Left lung (tissue), 10 donors: ENCODE measurements around the gene ADGRL3. TPM values are rescaled to one million over a fixed set of nuclear protein-coding genes. Genes with fewer than 3 reads are reported as not detected.

Experiments used
- ATAC-seq: fragments of 200-7000 bp; cut with Tn5 transposase; one replicate; pipeline ENCODE4 v1.9.1; 2020; ENCODE audit warnings: moderate library complexity
- DNase-seq, 4 donors: peaks; one replicate each; pipeline ENCODE4 v3.0.0-alpha.2; 2013 to 2020
- H3K27ac ChIP-seq, 2 donors: fragments of 200-600 bp; sonication (generic) in 1 of 2; one replicate each; pipeline versions ENCODE4 v1.5.0 to v1.8.0; 2020 to 2021
- H3K27me3 ChIP-seq, 2 donors: fragments of 200-600 bp; sonication (generic) in 1 of 2; one replicate each; pipeline versions ENCODE4 v1.5.0 to v1.8.0; 2020 to 2021
- H3K36me3 ChIP-seq, 2 donors: fragments of 200-600 bp; sonication (generic) in 1 of 2; one replicate each; pipeline versions ENCODE4 v1.5.0 to v1.8.0; 2020 to 2021
- H3K4me1 ChIP-seq, 2 donors: fragments of 200-600 bp; one replicate each; pipeline ENCODE4 v1.8.0; 2021
- H3K4me3 ChIP-seq, 2 donors: fragments of 200-600 bp; sonication (generic) in 1 of 2; one replicate each; pipeline versions ENCODE4 v1.5.0 to v1.8.0; 2020 to 2021; ENCODE audit warnings: mild to moderate bottlenecking in 1 of 2
- H3K9me3 ChIP-seq, 2 donors: fragments of 200-600 bp; sonication (generic) in 1 of 2; one replicate each; pipeline versions ENCODE4 v1.5.0 to v1.8.0; 2020 to 2021
- intact Hi-C, 2 donors: fragments of 100-400 bp; cut with DNase I; formaldehyde crosslinking; loops; one replicate each; pipeline versions ENCODE4 v1.11.2 to v1.14.2; 2022
- polyA plus RNA-seq, 6 donors: library from polyadenylated mRNA; unstranded; fragments of 120-200 nt; gene quantifications; one replicate each; pipeline ENCODE4 v1.2.1, GENCODE V29; 2013; ENCODE audit not compliant: insufficient read length in 6 of 6
- total RNA-seq, 2 donors: library from RNA; stranded (reverse); fragmentation: NEBNext Ultra II Directional; extraction: Animal tissue kit (Norgen Biotek cat#: 25700); gene quantifications; one replicate each; pipeline ENCODE4 v1.2.1, GENCODE V29; 2021
- TF ChIP-seq, protein P1 (sequence below), 2 donors: fragments of 200-600 bp; sonication (generic) in 1 of 2; IDR thresholded peaks; one replicate each; pipeline versions ENCODE4 v1.5.0 to v1.8.0; 2021; ENCODE audit warnings: antibody characterized with exemption in 2 of 2
- donor health status: DM: no; HTN: yes; CAD: no.
- donor health status: DM: no; HTN: no; CAD: no.

ADGRL3 gene
- total and polyA plus RNA-seq, 8 donors, result 2.7 to 23.4 (median 19.6) TPM

GRCh38 chr4:61447918-61448317, 247.8 kb downstream of the ADGRL3 start:
- H3K9me3 ChIP-seq, result no peaks in the 10 kb centered on the region
- intact Hi-C loops, result no loop called here
- no peaks in the 10 kb centered on the region for H3K4me1 ChIP-seq
- no peak overlapping the region for H3K4me3 ChIP-seq
- no peaks in the 10 kb centered on the region for H3K36me3 ChIP-seq
- TF ChIP-seq, protein P1, sequence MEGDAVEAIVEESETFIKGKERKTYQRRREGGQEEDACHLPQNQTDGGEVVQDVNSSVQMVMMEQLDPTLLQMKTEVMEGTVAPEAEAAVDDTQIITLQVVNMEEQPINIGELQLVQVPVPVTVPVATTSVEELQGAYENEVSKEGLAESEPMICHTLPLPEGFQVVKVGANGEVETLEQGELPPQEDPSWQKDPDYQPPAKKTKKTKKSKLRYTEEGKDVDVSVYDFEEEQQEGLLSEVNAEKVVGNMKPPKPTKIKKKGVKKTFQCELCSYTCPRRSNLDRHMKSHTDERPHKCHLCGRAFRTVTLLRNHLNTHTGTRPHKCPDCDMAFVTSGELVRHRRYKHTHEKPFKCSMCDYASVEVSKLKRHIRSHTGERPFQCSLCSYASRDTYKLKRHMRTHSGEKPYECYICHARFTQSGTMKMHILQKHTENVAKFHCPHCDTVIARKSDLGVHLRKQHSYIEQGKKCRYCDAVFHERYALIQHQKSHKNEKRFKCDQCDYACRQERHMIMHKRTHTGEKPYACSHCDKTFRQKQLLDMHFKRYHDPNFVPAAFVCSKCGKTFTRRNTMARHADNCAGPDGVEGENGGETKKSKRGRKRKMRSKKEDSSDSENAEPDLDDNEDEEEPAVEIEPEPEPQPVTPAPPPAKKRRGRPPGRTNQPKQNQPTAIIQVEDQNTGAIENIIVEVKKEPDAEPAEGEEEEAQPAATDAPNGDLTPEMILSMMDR (IDR thresholded peaks at IDR 0.05), result no peak
- ATAC-seq, result no peak
- no peak overlapping the region for H3K27ac ChIP-seq
- H3K27me3 ChIP-seq, result no peaks in the 10 kb centered on the region
- DNase-seq, result no peak

DNA sequence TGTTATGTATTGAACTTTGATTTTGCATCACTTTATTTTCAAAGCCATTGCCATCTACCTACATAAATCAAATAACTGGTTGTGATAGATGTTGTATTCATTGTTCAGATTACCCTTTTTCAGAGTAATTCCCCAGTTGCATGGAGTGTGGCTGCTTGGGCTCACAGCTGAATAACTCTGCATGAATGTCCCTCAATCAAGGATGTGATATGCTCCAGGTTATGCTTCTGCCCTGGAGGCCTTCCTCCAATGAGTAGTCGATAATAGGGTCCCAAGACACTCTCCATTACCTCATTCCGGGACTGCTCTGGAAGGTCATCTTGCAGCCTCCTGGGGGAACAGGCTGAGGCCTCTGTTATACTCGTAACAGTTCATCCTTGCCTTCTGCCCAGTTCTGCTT, 251.8 kb downstream of the ADGRL3 start:
- no peak for ATAC-seq
- intact Hi-C loops, result no loop called here
- Histone ChIP-seq H3K4me1 (no peaks in the 10 kb centered on the region), H3K4me3 (no peak overlapping the region), H3K27me3 (no peaks in the 10 kb centered on the region), H3K9me3 (no peaks in the 10 kb centered on the region), H3K36me3 (no peaks in the 10 kb centered on the region), H3K27ac (no peak overlapping the region)
- no peak for DNase-seq
- TF ChIP-seq, protein P1 (IDR thresholded peaks at IDR 0.05), result no peak

- TF ChIP-seq, protein P1 (IDR thresholded peaks at IDR 0.05), result no peak
- H3K9me3 ChIP-seq, result no peaks in the 10 kb centered on the region
- H3K27ac ChIP-seq, result no peak overlapping the region
- no peak overlapping the region for H3K4me3 ChIP-seq
- no peak for ATAC-seq
- no peak for DNase-seq
- H3K4me1 ChIP-seq, result no peaks in the 10 kb centered on the region
- no peaks in the 10 kb centered on the region for H3K36me3 ChIP-seq
- intact Hi-C loops, result no loop called here
- no peaks in the 10 kb centered on the region for H3K27me3 ChIP-seq
Measured at GRCh38 chr4:61461956-61462355, 261.8 kb downstream of the ADGRL3 start.

GRCh38 chr4:61462451-61463326, 262.6 kb downstream of the ADGRL3 start:
- DNase-seq (no peak), ATAC-seq (no peak)
- Histone ChIP-seq H3K9me3 (no peaks in the 10 kb centered on the region), H3K27me3 (no peaks in the 10 kb centered on the region), H3K27ac (no peak overlapping the region), H3K4me3 (no peak overlapping the region), H3K4me1 (no peaks in the 10 kb centered on the region), H3K36me3 (no peaks in the 10 kb centered on the region)
- TF ChIP-seq, protein P1 (IDR thresholded peaks at IDR 0.05), result no peak
- intact Hi-C loops, result no loop called here

DNA sequence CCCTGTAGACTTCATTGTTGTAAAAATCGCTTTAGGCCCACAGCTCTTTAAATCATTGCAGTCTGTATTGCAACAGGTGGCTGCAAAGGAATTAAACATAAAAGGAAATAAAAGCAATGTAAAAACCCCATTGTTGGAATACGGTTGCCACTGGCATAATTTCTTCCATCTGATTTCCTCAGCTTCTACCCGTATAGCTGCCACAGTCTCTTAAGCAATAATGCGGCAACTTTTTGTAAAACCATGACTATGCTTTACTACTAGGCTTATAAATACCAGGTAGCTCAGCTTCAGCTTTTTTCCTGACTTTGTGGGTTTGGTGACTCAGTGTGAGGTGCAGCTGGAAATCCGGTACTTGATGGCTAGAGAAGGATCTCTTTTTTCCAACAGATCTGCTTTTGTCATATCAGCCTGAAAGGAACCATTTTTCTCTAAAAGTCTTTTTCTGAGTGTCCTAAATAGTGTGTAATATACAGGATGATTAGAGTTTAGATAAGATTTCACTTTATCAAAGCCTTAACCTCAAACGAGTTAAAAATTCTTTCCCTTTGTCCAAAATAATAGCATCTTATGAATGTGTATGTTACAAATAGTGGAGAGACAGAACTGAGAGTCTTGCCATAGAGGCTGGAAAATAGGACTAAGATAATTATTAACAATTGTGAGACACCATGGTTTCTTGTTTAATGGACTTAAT, 268.0 kb downstream of the ADGRL3 start:
- DNase-seq, result no peak
- Histone ChIP-seq H3K9me3 (no peaks in the 10 kb centered on the region), H3K4me3 (no peak overlapping the region), H3K27me3 (no peaks in the 10 kb centered on the region), H3K4me1 (no peaks in the 10 kb centered on the region), H3K27ac (no peak overlapping the region), H3K36me3 (no peaks in the 10 kb centered on the region)
- ATAC-seq, result no peak
- intact Hi-C loops, result no loop called here
- TF ChIP-seq, protein P1 (IDR thresholded peaks at IDR 0.05), result no peak
